Fibroblast of lung (primary cell): ENCODE data around the gene ZBTB4. TPM values are rescaled to one million over a fixed set of nuclear protein-coding genes. Genes with fewer than 3 reads are reported as not detected.

Source experiments
- DNase-seq, 2 donors: peaks; one replicate each; pipeline versions ENCODE4 v3.0.0 to v3.0.0-alpha.2; 2010; ENCODE audit warnings: low read depth in 2 of 2
- H2AFZ ChIP-seq: 2 replicates; pipeline ENCODE4 v1.5.1; 2012; ENCODE audit warnings: low read length, control low read depth, inconsistent platforms
- H3K27ac ChIP-seq: 2 replicates; pipeline ENCODE4 v1.5.1; 2011; ENCODE audit warnings: low read length, control low read depth; ENCODE audit not compliant: insufficient read depth
- H3K27me3 ChIP-seq: 2 replicates; pipeline ENCODE4 v1.5.1; 2011; ENCODE audit warnings: mild to moderate bottlenecking, low read length; ENCODE audit not compliant: control insufficient read depth, insufficient read depth
- H3K36me3 ChIP-seq: 2 replicates; pipeline ENCODE4 v1.5.1; 2011; ENCODE audit warnings: low read length; ENCODE audit not compliant: control insufficient read depth, insufficient read depth
- H3K4me1 ChIP-seq: 2 replicates; pipeline ENCODE4 v1.5.1; 2011; ENCODE audit warnings: low read length; ENCODE audit not compliant: control insufficient read depth, insufficient read depth; ENCODE audit errors: extremely low read depth
- H3K4me2 ChIP-seq: 2 replicates; pipeline ENCODE4 v1.5.1; 2011; ENCODE audit warnings: low read length, control low read depth; ENCODE audit not compliant: insufficient read depth; ENCODE audit errors: extremely low read depth
- H3K4me3 ChIP-seq, 4 experiments: fragments of 200-600 bp in 1 of 4; sonication (generic) in 1 of 4; replicated peaks in 1 of 4; 2 replicates each; pipeline ENCODE4 v1.5.1; 2011 to 2016; ENCODE audit warnings: low read length in 4 of 4, low read depth in 3 of 4, mild to moderate bottlenecking in 3 of 4, control low read depth in 2 of 4, inconsistent platforms in 1 of 4, mixed read lengths in 1 of 4; ENCODE audit not compliant: insufficient read depth in 1 of 4; ENCODE audit errors: control extremely low read depth in 1 of 4
- H3K79me2 ChIP-seq: 2 replicates; pipeline ENCODE4 v1.5.1; 2012; ENCODE audit warnings: mild to moderate bottlenecking, low read length, inconsistent platforms; ENCODE audit not compliant: control insufficient read depth, insufficient read depth
- H3K9ac ChIP-seq: 2 replicates; pipeline ENCODE4 v1.5.1; 2011; ENCODE audit warnings: mild to moderate bottlenecking, low read length, control low read depth; ENCODE audit not compliant: insufficient read depth
- H3K9me3 ChIP-seq: 2 replicates; pipeline ENCODE4 v1.5.1; 2012; ENCODE audit warnings: low read depth, low read length; ENCODE audit not compliant: control insufficient read depth, insufficient read depth
- H4K20me1 ChIP-seq: 2 replicates; pipeline ENCODE4 v1.5.1; 2011; ENCODE audit warnings: low read length; ENCODE audit not compliant: control insufficient read depth, insufficient read depth; ENCODE audit errors: extremely low read depth
- CTCF ChIP-seq, 2 donors: IDR thresholded peaks in 1 of 2; conservative IDR thresholded peaks in 1 of 2; 1 replicate in 1 of 2; 2 replicates in 1 of 2; pipeline ENCODE4 v1.5.1; 2011 to 2012; ENCODE audit warnings: low read length in 2 of 2, control low read depth in 1 of 2, inconsistent platforms in 1 of 2, low read depth in 1 of 2, mild to moderate bottlenecking in 1 of 2
- EZH2 ChIP-seq: IDR thresholded peaks from 2 replicates; pipeline ENCODE4 v1.5.1; 2012; ENCODE audit warnings: low read length, control low read depth, mild to moderate bottlenecking; ENCODE audit errors: missing control alignments
- polyA plus RNA-seq, 2 donors: library from polyadenylated mRNA; depleted of rRNA in 1 of 2; stranded (reverse) in 1 of 2; unstranded in 1 of 2; fragments of >200 nt; gene quantifications; 2 replicates each; pipeline ENCODE4 v1.2.1, GENCODE V29; 2011 to 2012; ENCODE audit warnings: missing spikeins in 1 of 2
- total RNA-seq: library from RNA; depleted of rRNA; stranded (reverse); fragments of >200 nt; gene quantifications from 2 replicates; pipeline ENCODE4 v1.2.1, GENCODE V29; 2014

ZBTB4 gene
- total and polyA plus RNA-seq, 2 donors (not counting 1 experiment from before 2014, with no cell fraction given) = 21.3 to 29.9 TPM

- H3K4me3 ChIP-seq = no peak overlapping the region
- DNase-seq = no peak
- no peak overlapping the region for H3K27ac ChIP-seq
Observed at GRCh38 chr17:7463372-7463846, 16.0 kb downstream of the ZBTB4 start.

GRCh38 chr17:7462474-7463371 lies 16.7 kb downstream of the ZBTB4 start:
- DNase-seq = no peak

More at GRCh38 chr17:7463372-7463846, 16.0 kb downstream of the ZBTB4 start:
- no peaks in the 10 kb centered on the region for H3K27me3 ChIP-seq
- no peak for TF ChIP-seq EZH2
- no peak for TF ChIP-seq CTCF (conservative IDR thresholded peaks at IDR 0.05 in 1 of 2, IDR thresholded peaks at IDR 0.05 in 1 of 2; ENCODE audit: low read depth in 1 of 2, low read length in 2 of 2)
- H3K79me2 ChIP-seq = peaks cover 15% of the 10 kb centered on the region
- no peaks in the 10 kb centered on the region for H4K20me1 ChIP-seq
- no peak overlapping the region for H3K4me2 ChIP-seq
- peaks cover 22% of the 10 kb centered on the region for H3K36me3 ChIP-seq
- H3K9ac ChIP-seq = no peak overlapping the region
- peaks cover 14% of the 10 kb centered on the region for H3K4me1 ChIP-seq
- H2AFZ ChIP-seq = no peak overlapping the region
- H3K9me3 ChIP-seq = no peaks in the 10 kb centered on the region

More at GRCh38 chr17:7462474-7463371, 16.7 kb downstream of the ZBTB4 start:
- H3K4me1 ChIP-seq = peaks cover 13% of the 10 kb centered on the region
- H3K4me3 ChIP-seq = no peak overlapping the region
- no peaks in the 10 kb centered on the region for H3K9me3 ChIP-seq
- H3K36me3 ChIP-seq = peaks cover 22% of the 10 kb centered on the region
- no peak overlapping the region for H3K27ac ChIP-seq
- H3K27me3 ChIP-seq = no peaks in the 10 kb centered on the region
- no peak overlapping the region for H3K9ac ChIP-seq
- no peaks in the 10 kb centered on the region for H4K20me1 ChIP-seq
- no peak overlapping the region for H2AFZ ChIP-seq
- TF ChIP-seq CTCF (conservative IDR thresholded peaks at IDR 0.05 in 1 of 2, IDR thresholded peaks at IDR 0.05 in 1 of 2; ENCODE audit: low read depth in 1 of 2, low read length in 2 of 2) (no peak), EZH2 (no peak)
- peaks cover 10% of the 10 kb centered on the region for H3K79me2 ChIP-seq
- no peak overlapping the region for H3K4me2 ChIP-seq
